Measurements from ENCODE around the gene AMBRA1.

DNA sequence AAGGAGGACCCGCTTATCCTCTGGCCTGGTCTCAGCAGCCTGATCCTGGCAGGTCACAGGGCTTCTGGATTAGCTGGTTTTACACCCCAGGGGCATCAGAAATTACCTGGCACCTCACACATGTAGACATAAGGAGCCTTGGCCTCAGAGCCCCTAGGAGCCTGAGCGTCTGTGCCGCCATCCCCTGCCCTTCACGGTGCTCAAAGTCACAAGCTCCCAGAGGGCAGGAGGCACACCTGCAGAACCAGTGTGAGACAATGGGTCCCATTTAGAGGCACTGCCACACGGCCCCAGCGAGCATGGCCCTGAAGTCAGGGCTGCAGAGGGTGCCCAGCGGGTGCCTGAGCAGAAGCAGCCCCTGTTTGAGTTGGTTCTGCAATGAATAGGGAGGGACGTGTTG lies 242.7 kb downstream of the AMBRA1 start:
- TF ChIP-seq, protein P1, sequence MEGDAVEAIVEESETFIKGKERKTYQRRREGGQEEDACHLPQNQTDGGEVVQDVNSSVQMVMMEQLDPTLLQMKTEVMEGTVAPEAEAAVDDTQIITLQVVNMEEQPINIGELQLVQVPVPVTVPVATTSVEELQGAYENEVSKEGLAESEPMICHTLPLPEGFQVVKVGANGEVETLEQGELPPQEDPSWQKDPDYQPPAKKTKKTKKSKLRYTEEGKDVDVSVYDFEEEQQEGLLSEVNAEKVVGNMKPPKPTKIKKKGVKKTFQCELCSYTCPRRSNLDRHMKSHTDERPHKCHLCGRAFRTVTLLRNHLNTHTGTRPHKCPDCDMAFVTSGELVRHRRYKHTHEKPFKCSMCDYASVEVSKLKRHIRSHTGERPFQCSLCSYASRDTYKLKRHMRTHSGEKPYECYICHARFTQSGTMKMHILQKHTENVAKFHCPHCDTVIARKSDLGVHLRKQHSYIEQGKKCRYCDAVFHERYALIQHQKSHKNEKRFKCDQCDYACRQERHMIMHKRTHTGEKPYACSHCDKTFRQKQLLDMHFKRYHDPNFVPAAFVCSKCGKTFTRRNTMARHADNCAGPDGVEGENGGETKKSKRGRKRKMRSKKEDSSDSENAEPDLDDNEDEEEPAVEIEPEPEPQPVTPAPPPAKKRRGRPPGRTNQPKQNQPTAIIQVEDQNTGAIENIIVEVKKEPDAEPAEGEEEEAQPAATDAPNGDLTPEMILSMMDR (IDR thresholded peaks at IDR 0.05; ENCODE audit: insufficient read depth, low read length, poor library complexity, severe bottlenecking): no peak
- TF ChIP-seq EZH2phosphoT487 (conservative IDR thresholded peaks at IDR 0.05; ENCODE audit: low read length): no peak
